ENCODE data around the gene EMC1.

The EMC1 gene

DNA sequence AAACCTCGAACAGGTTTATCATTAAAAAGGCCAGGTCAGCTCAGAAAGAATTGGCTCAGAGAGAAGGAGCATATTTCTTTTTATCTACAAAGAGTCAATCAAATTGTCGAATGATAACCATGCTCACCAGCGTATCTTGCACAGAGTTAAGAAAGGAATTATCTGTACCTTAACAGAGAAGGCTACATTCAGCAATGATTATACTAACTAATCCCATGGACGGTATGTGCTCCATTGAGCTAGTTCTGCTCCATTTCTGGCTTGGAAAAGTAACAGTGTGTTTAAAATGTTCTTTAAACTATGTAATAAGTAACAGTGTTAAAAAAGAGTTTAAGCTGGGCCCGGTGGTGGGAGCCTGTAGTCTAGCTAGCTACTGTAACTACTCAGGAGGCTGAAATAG, 45.5 kb downstream of the EMC1 start:
- H3K36me3 ChIP-seq (ENCODE audit: control insufficient read depth, insufficient read depth, low read length) = no peaks in the 10 kb centered on the region
- no peak for DNase-seq (ENCODE audit: extremely low read depth, insufficient read length)
- TF ChIP-seq, protein P1, sequence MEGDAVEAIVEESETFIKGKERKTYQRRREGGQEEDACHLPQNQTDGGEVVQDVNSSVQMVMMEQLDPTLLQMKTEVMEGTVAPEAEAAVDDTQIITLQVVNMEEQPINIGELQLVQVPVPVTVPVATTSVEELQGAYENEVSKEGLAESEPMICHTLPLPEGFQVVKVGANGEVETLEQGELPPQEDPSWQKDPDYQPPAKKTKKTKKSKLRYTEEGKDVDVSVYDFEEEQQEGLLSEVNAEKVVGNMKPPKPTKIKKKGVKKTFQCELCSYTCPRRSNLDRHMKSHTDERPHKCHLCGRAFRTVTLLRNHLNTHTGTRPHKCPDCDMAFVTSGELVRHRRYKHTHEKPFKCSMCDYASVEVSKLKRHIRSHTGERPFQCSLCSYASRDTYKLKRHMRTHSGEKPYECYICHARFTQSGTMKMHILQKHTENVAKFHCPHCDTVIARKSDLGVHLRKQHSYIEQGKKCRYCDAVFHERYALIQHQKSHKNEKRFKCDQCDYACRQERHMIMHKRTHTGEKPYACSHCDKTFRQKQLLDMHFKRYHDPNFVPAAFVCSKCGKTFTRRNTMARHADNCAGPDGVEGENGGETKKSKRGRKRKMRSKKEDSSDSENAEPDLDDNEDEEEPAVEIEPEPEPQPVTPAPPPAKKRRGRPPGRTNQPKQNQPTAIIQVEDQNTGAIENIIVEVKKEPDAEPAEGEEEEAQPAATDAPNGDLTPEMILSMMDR (IDR thresholded peaks at IDR 0.05; ENCODE audit: insufficient read depth, low read length, poor library complexity, severe bottlenecking) = no peak
- no peaks in the 10 kb centered on the region for H3K27me3 ChIP-seq (replicated peaks; ENCODE audit: control insufficient read depth, insufficient read depth, low read length)
- H3K4me3 ChIP-seq (replicated peaks; ENCODE audit: low read depth, low read length) = no peak overlapping the region; the same call in 1 of the 2 replicates

DNA sequence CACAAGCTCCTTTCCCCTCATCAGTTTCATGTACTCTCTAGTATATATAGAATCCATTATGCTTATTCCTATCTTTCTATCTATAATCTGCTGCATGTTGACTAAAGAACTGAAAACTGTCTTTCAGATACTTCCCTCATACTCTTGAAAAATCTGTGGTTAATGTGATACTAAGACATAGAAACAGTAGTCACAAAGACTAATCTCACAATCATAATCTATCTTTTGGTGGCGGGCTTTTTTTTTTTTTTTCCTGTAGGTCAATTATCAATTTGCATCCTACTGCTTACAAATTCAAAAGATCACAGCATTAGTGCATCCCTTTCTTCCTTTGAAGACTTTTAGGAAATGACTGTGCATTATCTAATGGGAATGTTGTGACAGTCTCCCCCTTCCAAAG, 45.9 kb downstream of the EMC1 start:
- TF ChIP-seq, protein P1 (IDR thresholded peaks at IDR 0.05; ENCODE audit: insufficient read depth, low read length, poor library complexity, severe bottlenecking) = no peak
- DNase-seq (ENCODE audit: extremely low read depth, insufficient read length) = no peak
- Histone ChIP-seq H3K36me3 (ENCODE audit: control insufficient read depth, insufficient read depth, low read length) (no peaks in the 10 kb centered on the region), H3K27me3 (replicated peaks; ENCODE audit: control insufficient read depth, insufficient read depth, low read length) (no peaks in the 10 kb centered on the region), H3K4me3 (replicated peaks; ENCODE audit: low read depth, low read length) (no peak overlapping the region; the same call in 1 of the 2 replicates)

DNA sequence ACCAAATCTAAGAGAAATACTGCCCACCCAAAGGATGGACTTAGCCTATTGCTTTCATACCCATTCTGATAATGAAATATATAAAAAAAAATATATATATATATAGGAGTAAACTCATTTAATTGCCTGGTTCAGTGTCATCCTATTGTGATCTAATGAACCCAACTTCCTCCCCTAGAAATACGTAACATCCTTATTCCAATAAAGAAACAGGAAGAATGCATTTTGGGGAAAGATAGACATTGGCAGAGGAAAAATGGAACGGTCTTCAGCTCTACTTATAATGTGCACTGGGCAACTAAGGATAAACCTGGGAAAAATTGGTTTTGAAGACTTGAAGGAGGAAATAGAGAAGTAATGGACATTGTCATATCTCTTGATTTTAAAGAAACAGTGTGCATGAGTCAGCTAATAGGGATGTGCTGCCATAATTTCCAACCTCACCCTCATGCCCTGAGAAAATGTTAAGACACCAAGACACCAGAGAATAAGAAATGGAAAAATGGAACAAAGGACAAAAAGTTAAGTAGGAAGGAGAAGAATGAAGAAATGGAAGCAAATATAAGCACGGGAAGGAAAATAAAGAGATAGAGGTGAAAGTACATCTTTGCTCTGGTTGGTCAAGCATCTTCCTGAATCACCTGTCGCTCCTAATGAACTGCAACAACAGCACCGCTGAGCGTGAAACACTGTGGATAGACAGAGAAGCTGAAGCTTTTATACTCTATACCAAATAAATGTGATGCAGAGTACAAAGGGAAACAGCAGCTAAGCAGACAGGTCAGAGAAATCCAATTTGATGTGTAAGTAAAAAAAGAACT, 46.7 kb downstream of the EMC1 start:
- Histone ChIP-seq H3K4me3 (replicated peaks; ENCODE audit: low read depth, low read length) (no peak overlapping the region), H3K27me3 (replicated peaks; ENCODE audit: control insufficient read depth, insufficient read depth, low read length) (no peaks in the 10 kb centered on the region), H3K36me3 (ENCODE audit: control insufficient read depth, insufficient read depth, low read length) (no peaks in the 10 kb centered on the region)
- no peak for DNase-seq (ENCODE audit: extremely low read depth, insufficient read length)
- TF ChIP-seq, protein P1 (IDR thresholded peaks at IDR 0.05; ENCODE audit: insufficient read depth, low read length, poor library complexity, severe bottlenecking) = no peak

DNA sequence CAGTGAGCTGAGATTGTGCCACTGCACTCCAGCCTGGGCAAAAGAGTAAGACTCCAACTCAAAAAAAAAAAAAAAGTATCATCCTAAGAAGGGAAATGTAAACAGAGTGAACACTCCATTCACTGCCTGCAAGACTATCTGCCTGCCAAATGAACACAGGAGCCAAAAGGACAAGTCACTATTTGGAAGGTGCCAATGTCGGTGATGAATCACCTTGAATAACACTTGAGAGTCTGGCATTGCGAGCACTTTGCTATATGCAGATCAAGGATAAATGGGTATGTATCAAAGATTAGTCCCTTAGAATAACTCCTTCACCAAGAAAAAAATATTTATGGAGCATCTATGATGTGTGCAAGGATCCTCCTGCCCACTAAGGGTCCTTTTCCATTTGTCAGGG, 47.9 kb downstream of the EMC1 start:
- Histone ChIP-seq H3K27me3 (replicated peaks; ENCODE audit: control insufficient read depth, insufficient read depth, low read length) (no peaks in the 10 kb centered on the region), H3K36me3 (ENCODE audit: control insufficient read depth, insufficient read depth, low read length) (peaks cover 7% of the 10 kb centered on the region), H3K4me3 (replicated peaks; ENCODE audit: low read depth, low read length) (no peak overlapping the region)
- TF ChIP-seq, protein P1 (IDR thresholded peaks at IDR 0.05; ENCODE audit: insufficient read depth, low read length, poor library complexity, severe bottlenecking) = no peak
- DNase-seq (ENCODE audit: extremely low read depth, insufficient read length) = no peak

DNA sequence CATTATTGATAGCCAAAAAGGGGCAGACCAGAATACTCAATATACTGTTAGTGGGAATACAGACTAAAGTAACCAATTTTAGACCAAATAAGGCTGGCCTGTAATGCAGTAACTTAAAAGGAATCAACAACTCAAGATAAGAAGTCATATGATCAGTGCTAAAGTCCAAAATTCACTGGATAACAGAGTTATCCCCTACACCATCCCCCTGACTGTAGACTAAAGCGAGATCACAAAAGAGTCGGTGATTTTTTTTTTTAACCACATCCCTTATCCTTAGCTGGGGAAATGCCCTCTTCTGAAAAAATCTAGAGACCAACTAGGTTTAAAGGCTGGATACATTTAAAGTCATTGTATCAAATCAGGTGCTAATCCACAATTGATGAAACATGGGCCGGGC, 48.9 kb downstream of the EMC1 start:
- Histone ChIP-seq H3K36me3 (ENCODE audit: control insufficient read depth, insufficient read depth, low read length) (peaks cover 8% of the 10 kb centered on the region), H3K4me3 (replicated peaks; ENCODE audit: low read depth, low read length) (no peak overlapping the region), H3K27me3 (replicated peaks; ENCODE audit: control insufficient read depth, insufficient read depth, low read length) (no peaks in the 10 kb centered on the region)
- no peak for DNase-seq (ENCODE audit: extremely low read depth, insufficient read length)
- TF ChIP-seq, protein P1 (IDR thresholded peaks at IDR 0.05; ENCODE audit: insufficient read depth, low read length, poor library complexity, severe bottlenecking) = no peak
